ENCODE data around the gene INO80B. TPM values are rescaled to one million over a fixed set of nuclear protein-coding genes. Genes with fewer than 3 reads are reported as not detected.

The INO80B gene
- total and polyA plus RNA-seq, 2 of the 8 experiments (the other 6 are each of a cell fraction or from before 2014, with no cell fraction given), result 3.9 to 18.5 TPM

- no peak for TF ChIP-seq EZH2 (IDR thresholded peaks at IDR 0.05; ENCODE audit: low read depth, low read length, severe bottlenecking)
- peak; percentile 52; the same call in 1 of the 2 replicates for TF ChIP-seq TBP (IDR thresholded peaks at IDR 0.05; ENCODE audit: low read depth, low read length)
- TF ChIP-seq SIRT6 (IDR thresholded peaks at IDR 0.05; ENCODE audit: low read length), result no peak
- TF ChIP-seq BACH1 (IDR thresholded peaks at IDR 0.05; ENCODE audit: low read length), result peak; percentile 61
- TF ChIP-seq ASH2L (IDR thresholded peaks at IDR 0.05; ENCODE audit: low read length), result peak; percentile 76
- TF ChIP-seq SP4 (IDR thresholded peaks at IDR 0.05; ENCODE audit: low read length), result peak; percentile 77; the same call in 1 of the 2 replicates
- 0 out of 2 replicates have a peak, but pooled peaks have one; percentile 13 for TF ChIP-seq TCF12 (IDR thresholded peaks at IDR 0.05; ENCODE audit: low read depth, low read length)
- no peak for TF ChIP-seq GTF2F1 (IDR thresholded peaks at IDR 0.05; ENCODE audit: borderline replicate concordance, low read depth, low read length)
- peak; percentile 81; the same call in 1 of the 2 replicates for TF ChIP-seq SP1 (IDR thresholded peaks at IDR 0.05; ENCODE audit: low read depth, low read length)
- TF ChIP-seq CTCF (IDR thresholded peaks at IDR 0.05; ENCODE audit: control extremely low read depth in 1 of 3, insufficient read depth in 1 of 3, low read depth in 1 of 3, low read length in 3 of 3), result peak in 2 of 3 experiments; percentile 12 to 18; a peak in 2 of 4 replicates
Measured at GRCh38 chr2:74440378-74441169, 14.3 kb upstream of the INO80B start (continued).
